Measurements from ENCODE around the gene LCN15. TPM values are rescaled to one million over a fixed set of nuclear protein-coding genes. Genes with fewer than 3 reads are reported as not detected.

Gene LCN15
- total and polyA plus RNA-seq, 2 of the 13 experiments (the other 11 are each of a cell fraction or from before 2014, with no cell fraction given): 1.3 to 53.7 TPM

- TF ChIP-seq ATF7 (IDR thresholded peaks at IDR 0.05) (peak; percentile 72), ATF7 (CRISPR knock-in tag; IDR thresholded peaks at IDR 0.05) (no peak), ETV5 (CRISPR knock-in tag; IDR thresholded peaks at IDR 0.05; ENCODE audit: borderline replicate concordance) (peak; percentile 51; the same call in 1 of the 2 replicates), ZNF547 (CRISPR knock-in tag; IDR thresholded peaks at IDR 0.05) (0 out of 2 replicates have a peak, but pooled peaks have one; percentile 27), KDM5B (CRISPR knock-in tag; IDR thresholded peaks at IDR 0.05; ENCODE audit: borderline replicate concordance) (peak; percentile 49; the same call in 1 of the 2 replicates), SOX13 (IDR thresholded peaks at IDR 0.05) (no peak), SOX13 (CRISPR knock-in tag; conservative IDR thresholded peaks at IDR 0.05 in 1 of 2, IDR thresholded peaks at IDR 0.05 in 1 of 2) (0 out of 4 replicates have a peak, but pooled peaks of 1 of the 2 experiments have one; percentile 8), ZNF180 (CRISPR knock-in tag; IDR thresholded peaks at IDR 0.05; ENCODE audit: borderline replicate concordance, low read depth) (no peak), PATZ1 (CRISPR knock-in tag; IDR thresholded peaks at IDR 0.05) (peak; percentile 30; the same call in 1 of the 2 replicates), ZNF687 (CRISPR knock-in tag; IDR thresholded peaks at IDR 0.05) (peak; percentile 25; the same call in 1 of the 2 replicates), ZNF441 (CRISPR knock-in tag; IDR thresholded peaks at IDR 0.05; ENCODE audit: borderline replicate concordance) (no peak), NRL (CRISPR knock-in tag; IDR thresholded peaks at IDR 0.05; ENCODE audit: borderline replicate concordance) (no peak), BCL3 (CRISPR knock-in tag; IDR thresholded peaks at IDR 0.05) (peak; percentile 15; the same call in 1 of the 2 replicates), ZNF598 (CRISPR knock-in tag; IDR thresholded peaks at IDR 0.05; ENCODE audit: borderline replicate concordance) (peak; percentile 79; the same call in 1 of the 2 replicates), TFE3 (CRISPR knock-in tag; IDR thresholded peaks at IDR 0.05) (0 out of 2 replicates have a peak, but pooled peaks have one; percentile 16)
Measured at GRCh38 chr9:136764301-136764891, at the start of gene LCN15 (continued).
